Large intestine (tissue), 3 donors: ENCODE data around the gene PSORS1C2. TPM values are rescaled to one million over a fixed set of nuclear protein-coding genes. Genes with fewer than 3 reads are reported as not detected.
A peak's percentile ranks its signal among the peaks of the same experiment; 100 is the strongest.

Experiments
- DNase-seq, 2 donors: peaks; one replicate each; pipeline versions ENCODE4 v3.0.0 to v3.0.0-alpha.2; 2013
- H3K27ac ChIP-seq: one replicate; pipeline ENCODE4 v1.5.1; 2013; ENCODE audit warnings: low read length
- H3K27me3 ChIP-seq: 2 replicates; pipeline ENCODE4 v1.6.1; 2013; ENCODE audit warnings: low read length; ENCODE audit not compliant: control insufficient read depth, insufficient read depth
- H3K36me3 ChIP-seq: 2 replicates; pipeline ENCODE4 v1.6.1; 2013; ENCODE audit warnings: low read length; ENCODE audit not compliant: control insufficient read depth, insufficient read depth
- H3K4me1 ChIP-seq: one replicate; pipeline ENCODE4 v1.6.1; 2013; ENCODE audit warnings: low read length; ENCODE audit not compliant: control insufficient read depth, insufficient read depth
- H3K4me3 ChIP-seq: one replicate; pipeline ENCODE4 v1.5.1; 2013; ENCODE audit warnings: low read length
- H3K9me3 ChIP-seq: one replicate; pipeline ENCODE4 v1.6.1; 2013; ENCODE audit warnings: mild to moderate bottlenecking, low read depth, low read length, moderate library complexity; ENCODE audit not compliant: control insufficient read depth
- WGBS: methylation state at CpG from one replicate; pipeline ENCODE4 v1.1.5; 2013; ENCODE audit warnings: low lambda C conversion rate; ENCODE audit not compliant: insufficient coverage; 5-methylcytosine and 5-hydroxymethylcytosine counted together
- polyA plus RNA-seq: library from polyadenylated mRNA; unstranded; fragments of 120-200 nt; gene quantifications from one replicate; pipeline ENCODE4 v1.2.1, GENCODE V29; 2013

PSORS1C2 gene
- polyA plus RNA-seq, 1 donor = 0.04 TPM

DNA sequence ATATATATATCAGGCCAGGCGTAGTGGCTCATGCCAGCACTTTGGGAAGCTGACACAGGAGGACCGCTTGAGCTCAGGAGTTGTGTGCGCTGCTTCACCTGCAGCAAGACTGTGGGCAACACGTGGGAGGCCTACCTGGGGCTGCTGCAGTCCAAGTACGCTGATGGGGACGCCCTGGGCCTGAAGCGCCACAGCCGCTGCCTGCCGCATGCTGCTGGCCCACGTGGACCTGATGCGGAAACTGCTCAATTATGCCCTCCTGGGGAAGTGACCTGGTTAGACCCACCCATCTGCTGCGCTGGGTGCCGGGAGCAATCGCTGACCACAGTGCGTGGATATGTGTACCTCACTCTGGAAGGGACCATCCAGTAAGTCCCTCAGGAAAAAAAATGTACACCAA lies 1.8 kb upstream of the PSORS1C2 start:
- Histone ChIP-seq H3K27ac (no peak overlapping the region), H3K27me3 (no peaks in the 10 kb centered on the region), H3K9me3 (no peaks in the 10 kb centered on the region), H3K4me3 (no peak overlapping the region), H3K4me1 (peaks cover 6% of the 10 kb centered on the region), H3K36me3 (peaks cover 17% of the 10 kb centered on the region)
- no peak for DNase-seq
- no CpG with 5 or more reads among the region's 15 CpGs for WGBS

DNA sequence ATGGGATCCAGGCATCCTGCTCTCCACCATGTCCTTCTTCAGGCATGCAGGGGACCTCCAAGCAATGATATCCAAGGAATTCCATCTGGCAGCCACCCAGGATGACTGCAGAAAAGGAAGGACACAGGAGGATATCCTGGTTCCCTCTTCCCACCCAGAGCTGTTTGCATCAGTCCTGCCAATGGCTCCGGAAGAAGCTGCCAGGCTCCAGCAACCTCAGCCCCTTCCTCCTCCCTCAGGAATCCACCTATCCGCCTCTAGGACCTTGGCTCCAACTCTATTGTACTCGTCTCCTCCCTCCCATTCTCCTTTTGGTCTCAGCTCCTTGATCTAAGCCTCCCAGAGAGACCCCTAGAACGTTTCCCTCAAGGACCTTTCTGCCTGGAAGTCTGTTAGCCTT lies 733 bp upstream of the PSORS1C2 start:
- Histone ChIP-seq H3K27ac (no peak overlapping the region), H3K4me1 (peaks cover 6% of the 10 kb centered on the region), H3K36me3 (peaks cover 14% of the 10 kb centered on the region), H3K27me3 (no peaks in the 10 kb centered on the region), H3K9me3 (no peaks in the 10 kb centered on the region), H3K4me3 (no peak overlapping the region)
- no peak for DNase-seq
- no CpG with 5 or more reads among the region's 4 CpGs for WGBS

DNA sequence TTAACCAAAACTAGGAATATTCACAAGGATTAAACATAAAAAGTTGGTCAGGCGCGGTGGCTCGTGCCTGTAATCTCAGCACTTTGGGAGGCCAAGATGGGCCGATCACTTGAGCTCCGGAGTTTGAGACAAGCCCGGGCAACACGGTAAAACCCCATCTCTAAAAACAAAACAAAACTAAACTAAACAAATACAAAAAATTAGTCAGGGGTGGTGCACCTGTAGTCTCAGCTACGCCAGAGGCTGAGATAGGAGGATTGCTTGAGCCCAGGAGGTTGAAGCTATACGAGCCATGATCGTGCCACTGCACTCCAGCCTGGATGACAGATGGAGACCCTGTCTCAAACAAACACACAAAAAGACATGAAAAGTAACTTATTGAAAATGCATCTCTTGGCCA lies 3.2 kb downstream of the PSORS1C2 start:
- Histone ChIP-seq H3K4me1 (peaks cover 6% of the 10 kb centered on the region), H3K27ac (no peak overlapping the region), H3K27me3 (no peaks in the 10 kb centered on the region), H3K4me3 (no peak overlapping the region), H3K9me3 (no peaks in the 10 kb centered on the region), H3K36me3 (no peaks in the 10 kb centered on the region)
- DNase-seq = no peak
- WGBS = 92% methylated on average over 5 of the region's 10 CpGs

DNA sequence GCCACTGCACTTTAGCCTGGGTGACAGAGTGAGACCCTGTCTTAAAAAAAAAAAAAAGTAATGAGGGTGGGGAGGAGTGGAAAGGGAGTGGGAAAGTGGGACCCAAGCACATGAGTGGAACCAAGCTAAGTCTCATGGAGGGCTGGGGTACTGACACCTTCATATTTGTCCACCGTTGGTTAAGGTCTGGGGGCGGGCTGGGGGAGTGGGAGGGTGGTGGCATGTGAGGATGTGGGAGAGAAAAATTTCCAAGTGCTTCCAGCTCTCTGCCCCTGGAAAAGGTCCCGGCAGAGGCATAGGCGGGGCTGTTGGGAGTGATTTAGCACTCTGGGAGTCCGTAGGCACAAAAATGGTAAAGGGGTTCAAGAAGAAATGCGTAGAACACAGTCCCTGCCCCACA lies 6.1 kb downstream of the PSORS1C2 start:
- DNase-seq = no peak
- Histone ChIP-seq H3K4me3 (no peak overlapping the region), H3K9me3 (no peaks in the 10 kb centered on the region), H3K27ac (no peak overlapping the region), H3K27me3 (peaks cover 10% of the 10 kb centered on the region), H3K4me1 (peaks cover 3% of the 10 kb centered on the region), H3K36me3 (no peaks in the 10 kb centered on the region)
- no CpG with 5 or more reads among the region's 6 CpGs for WGBS

DNA sequence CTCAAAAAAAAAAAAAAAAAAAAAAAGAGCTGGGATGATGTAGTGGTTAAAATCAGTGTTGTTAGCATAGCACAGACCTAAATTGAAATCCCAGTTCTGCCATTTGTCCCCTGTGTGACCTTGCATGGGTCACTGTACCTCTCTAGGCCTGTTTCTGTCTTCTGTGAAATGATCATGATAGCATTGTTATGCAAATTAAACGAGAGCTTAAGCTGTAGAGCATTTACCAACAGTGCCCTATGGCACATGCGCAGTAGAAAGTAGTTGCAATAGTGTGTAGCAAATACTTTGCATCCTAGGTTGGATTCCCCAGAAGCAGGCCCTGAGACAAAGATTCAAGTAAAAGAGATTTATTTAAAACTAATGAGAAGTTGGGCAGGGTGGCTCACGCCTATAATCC lies 7.3 kb downstream of the PSORS1C2 start:
- Histone ChIP-seq H3K36me3 (no peaks in the 10 kb centered on the region), H3K4me3 (no peak overlapping the region), H3K27ac (no peak overlapping the region), H3K4me1 (no peaks in the 10 kb centered on the region), H3K27me3 (peaks cover 10% of the 10 kb centered on the region), H3K9me3 (no peaks in the 10 kb centered on the region)
- DNase-seq = no peak
- WGBS = no CpG with 5 or more reads among the region's 3 CpGs

DNA sequence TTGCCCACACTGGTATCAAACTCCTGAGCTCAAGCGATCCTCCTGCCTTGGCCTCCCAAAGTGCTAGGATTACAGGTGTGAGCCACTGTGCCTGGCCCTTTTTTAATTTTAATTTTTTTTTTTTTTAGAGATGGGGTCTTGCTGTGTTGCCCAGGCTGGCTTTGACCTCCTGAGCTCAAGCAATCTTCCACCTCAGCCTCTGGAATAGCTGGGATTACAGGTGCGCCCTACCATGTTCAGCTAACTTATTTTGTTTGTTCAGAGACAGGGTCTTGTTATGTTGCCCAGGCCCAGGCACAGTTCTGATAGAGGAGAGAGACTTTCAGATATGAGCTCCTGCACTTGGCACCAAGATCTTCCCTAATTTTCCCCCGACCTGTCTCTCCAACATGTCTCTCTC lies 8.1 kb downstream of the PSORS1C2 start:
- H3K4me1 ChIP-seq = no peaks in the 10 kb centered on the region
- no peaks in the 10 kb centered on the region for H3K36me3 ChIP-seq
- H3K4me3 ChIP-seq = no peak overlapping the region
- no CpG with 5 or more reads among the region's 3 CpGs for WGBS
- DNase-seq = no peak
- H3K27ac ChIP-seq = no peak overlapping the region
- H3K27me3 ChIP-seq = peaks cover 10% of the 10 kb centered on the region
- H3K9me3 ChIP-seq = no peaks in the 10 kb centered on the region

DNA sequence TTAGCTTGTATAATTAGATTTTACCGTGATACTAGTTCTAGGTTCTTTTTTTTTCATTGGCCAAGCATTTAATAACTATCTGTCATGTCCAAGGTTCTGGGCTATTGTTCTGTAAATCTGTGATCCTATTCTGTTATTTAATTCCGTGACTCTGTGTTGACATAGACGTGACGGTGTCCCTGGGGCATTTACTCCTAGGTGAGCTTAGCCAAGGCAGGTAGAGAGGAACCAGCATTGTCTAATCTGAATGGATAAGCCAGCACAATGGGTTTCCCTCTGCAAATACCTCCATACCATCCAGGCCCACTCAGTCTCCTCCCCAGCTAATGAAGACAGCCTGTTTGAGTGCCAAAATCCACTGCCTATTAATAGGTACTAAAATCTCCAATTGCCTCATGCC lies 9.7 kb downstream of the PSORS1C2 start:
- Histone ChIP-seq H3K36me3 (no peaks in the 10 kb centered on the region), H3K4me1 (no peaks in the 10 kb centered on the region), H3K27ac (no peak overlapping the region), H3K9me3 (no peaks in the 10 kb centered on the region), H3K4me3 (no peak overlapping the region), H3K27me3 (peaks cover 10% of the 10 kb centered on the region)
- no peak for DNase-seq
- WGBS = 20% methylated on average over 3 of the region's 4 CpGs

GRCh38 chr6:31128093-31128676 lies 10.7 kb downstream of the PSORS1C2 start:
- Histone ChIP-seq H3K27ac (no peak overlapping the region), H3K9me3 (no peaks in the 10 kb centered on the region), H3K27me3 (peaks cover 10% of the 10 kb centered on the region), H3K36me3 (no peaks in the 10 kb centered on the region), H3K4me1 (no peaks in the 10 kb centered on the region), H3K4me3 (no peak overlapping the region)
- peak; percentile 39 to 44 for DNase-seq
- no CpG with 5 or more reads among the region's 8 CpGs for WGBS

GRCh38 chr6:31126396-31127175 lies 12.3 kb downstream of the PSORS1C2 start:
- DNase-seq = peak in 1 of 2 donors; percentile 35
- WGBS = no CpG with 5 or more reads among the region's 16 CpGs
- no peaks in the 10 kb centered on the region for H3K9me3 ChIP-seq
- no peaks in the 10 kb centered on the region for H3K4me1 ChIP-seq
- peaks cover 10% of the 10 kb centered on the region for H3K27me3 ChIP-seq
- H3K36me3 ChIP-seq = no peaks in the 10 kb centered on the region
- H3K27ac ChIP-seq = no peak overlapping the region
- no peak overlapping the region for H3K4me3 ChIP-seq

DNA sequence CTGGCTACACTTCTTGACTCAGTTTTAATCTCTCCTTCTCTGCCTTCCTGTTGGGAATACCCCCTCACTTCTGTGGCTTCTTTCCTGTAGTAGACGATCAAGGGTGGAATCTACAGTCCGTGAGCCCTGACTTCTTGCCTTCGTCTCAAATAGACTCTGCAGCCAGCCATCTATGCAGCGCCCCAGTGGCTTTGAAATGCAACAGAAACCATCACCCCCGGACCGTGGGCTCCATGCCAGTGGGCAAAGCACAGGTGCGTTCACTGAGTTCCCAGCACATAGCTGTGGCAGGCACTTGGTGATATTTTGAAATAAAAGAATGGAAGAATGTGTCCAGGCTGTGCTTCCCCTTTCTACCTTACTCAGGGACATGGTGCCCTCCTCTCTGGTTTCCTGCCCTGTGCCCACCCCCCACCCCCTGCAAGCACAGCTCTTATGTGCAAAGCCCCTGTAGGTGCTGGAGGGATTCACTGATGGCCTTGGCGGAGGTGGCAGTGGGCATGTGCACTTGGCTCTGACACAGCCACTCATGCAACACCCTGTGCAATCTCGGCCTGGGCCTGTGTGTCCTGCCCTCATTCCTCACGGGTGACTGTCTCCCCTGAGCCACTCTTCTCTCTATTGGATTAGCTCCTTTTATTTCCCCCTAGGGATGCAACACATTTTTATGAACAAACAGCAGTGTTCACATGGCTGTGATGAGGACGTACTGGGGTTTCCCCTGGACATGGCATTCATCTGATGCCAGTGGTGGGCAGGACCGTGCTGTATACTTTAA lies 13.1 kb downstream of the PSORS1C2 start:
- Histone ChIP-seq H3K27me3 (peaks cover 10% of the 10 kb centered on the region), H3K9me3 (no peaks in the 10 kb centered on the region), H3K36me3 (no peaks in the 10 kb centered on the region), H3K4me3 (no peak overlapping the region), H3K27ac (no peak overlapping the region), H3K4me1 (no peaks in the 10 kb centered on the region)
- DNase-seq = no peak
- WGBS = no CpG with 5 or more reads among the region's 12 CpGs
